Measurements from ENCODE around the gene ZNF560.

DNA sequence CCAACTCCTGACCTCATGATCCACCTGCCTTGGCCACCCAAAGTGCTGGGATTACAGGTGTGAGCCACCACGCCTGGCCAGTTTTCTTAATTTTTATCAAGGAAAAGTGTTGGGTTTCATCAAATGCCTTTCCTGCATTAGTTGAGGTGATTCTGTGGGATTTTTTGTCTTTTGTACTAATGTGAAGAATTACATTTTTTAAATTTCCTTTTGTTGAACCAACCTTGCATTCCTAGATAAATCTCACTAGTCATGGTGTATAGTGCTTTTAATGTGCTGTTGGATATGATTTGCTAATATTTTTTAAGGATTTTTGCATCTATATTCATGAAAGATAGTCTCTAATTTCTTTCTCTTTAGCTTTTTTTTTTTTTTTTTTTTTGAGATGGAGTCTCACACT is 2.4 kb upstream of the ZNF560 start:
- TF ChIP-seq SNAI2 (CRISPR knock-in tag; IDR thresholded peaks at IDR 0.05) (no peak), ZNF8 (CRISPR knock-in tag; IDR thresholded peaks at IDR 0.05) (no peak), ZC3H10 (CRISPR knock-in tag; IDR thresholded peaks at IDR 0.05) (no peak), PATZ1 (CRISPR knock-in tag; IDR thresholded peaks at IDR 0.05; ENCODE audit: borderline replicate concordance) (no peak), RARB (CRISPR knock-in tag; IDR thresholded peaks at IDR 0.05) (no peak), CSRNP3 (CRISPR knock-in tag; IDR thresholded peaks at IDR 0.05) (no peak), ZFP3 (CRISPR knock-in tag; IDR thresholded peaks at IDR 0.05) (no peak), ARNTL (CRISPR knock-in tag; IDR thresholded peaks at IDR 0.05; ENCODE audit: borderline replicate concordance, low read depth) (no peak), TCF4 (CRISPR knock-in tag; IDR thresholded peaks at IDR 0.05; ENCODE audit: borderline replicate concordance) (no peak), BACH2 (CRISPR knock-in tag; IDR thresholded peaks at IDR 0.05; ENCODE audit: borderline replicate concordance) (no peak), ISL1 (CRISPR knock-in tag; IDR thresholded peaks at IDR 0.05) (no peak)

All from SK-N-SH treated with all-trans-retinoic acid at 6 μM for 48 hours (cell line).